Trophoblast cell (in vitro differentiated cells and primary cell): ENCODE data around the gene PDGFD.

Source experiments
- DNase-seq, 2 donors: peaks; one replicate each; pipeline ENCODE4 v3.0.0-alpha.2; 2016
- H2AFZ ChIP-seq: 2 replicates; pipeline ENCODE4 v1.6.1; 2013; ENCODE audit warnings: low read length, moderate library complexity, mild to moderate bottlenecking; ENCODE audit not compliant: insufficient read depth, poor library complexity
- H2AK5ac ChIP-seq: 2 replicates; pipeline ENCODE4 v1.6.1; 2013; ENCODE audit warnings: mild to moderate bottlenecking, low read length
- H2BK120ac ChIP-seq: 2 replicates; pipeline ENCODE4 v1.6.1; 2013; ENCODE audit warnings: low read length, mild to moderate bottlenecking, moderate library complexity; ENCODE audit not compliant: insufficient read depth, poor library complexity
- H2BK12ac ChIP-seq: 2 replicates; pipeline ENCODE4 v1.6.1; 2013; ENCODE audit warnings: mild to moderate bottlenecking, low read length, moderate library complexity
- H2BK5ac ChIP-seq: 2 replicates; pipeline ENCODE4 v1.6.1; 2013; ENCODE audit warnings: low read length, low read depth, moderate library complexity, mild to moderate bottlenecking; ENCODE audit not compliant: poor library complexity
- H3K14ac ChIP-seq: 2 replicates; pipeline ENCODE4 v1.6.1; 2013; ENCODE audit warnings: mild to moderate bottlenecking, low read length
- H3K18ac ChIP-seq: 2 replicates; pipeline ENCODE4 v1.6.1; 2013; ENCODE audit warnings: mild to moderate bottlenecking, low read length
- H3K23ac ChIP-seq: 2 replicates; pipeline ENCODE4 v1.6.1; 2013; ENCODE audit warnings: low read length
- H3K27ac ChIP-seq: 2 replicates; pipeline ENCODE4 v1.5.1; 2013; ENCODE audit warnings: low read depth, mild to moderate bottlenecking, inconsistent platforms, low read length, moderate library complexity
- H3K27me3 ChIP-seq: 2 replicates; pipeline ENCODE4 v1.6.1; 2013; ENCODE audit warnings: inconsistent platforms, mild to moderate bottlenecking, low read length, moderate library complexity; ENCODE audit not compliant: insufficient read depth
- H3K36me3 ChIP-seq, 2 experiments: 1 replicate in 1 of 2; 2 replicates in 1 of 2; pipeline ENCODE4 v1.6.1; 2013; ENCODE audit warnings: low read length in 2 of 2, mild to moderate bottlenecking in 2 of 2, moderate library complexity in 1 of 2; ENCODE audit not compliant: insufficient read depth in 2 of 2, control insufficient read depth in 1 of 2
- H3K4ac ChIP-seq: 2 replicates; pipeline ENCODE4 v1.6.1; 2013; ENCODE audit warnings: low read depth, mild to moderate bottlenecking, low read length, moderate library complexity
- H3K4me1 ChIP-seq, 2 experiments: 1 replicate in 1 of 2; 2 replicates in 1 of 2; pipeline ENCODE4 v1.6.1; 2013; ENCODE audit warnings: low read length in 2 of 2, mild to moderate bottlenecking in 2 of 2, moderate library complexity in 1 of 2; ENCODE audit not compliant: insufficient read depth in 2 of 2, control insufficient read depth in 1 of 2
- H3K4me2 ChIP-seq: 2 replicates; pipeline ENCODE4 v1.6.1; 2013; ENCODE audit warnings: inconsistent platforms, mild to moderate bottlenecking, low read length, moderate library complexity
- H3K4me3 ChIP-seq: 2 replicates; pipeline ENCODE4 v1.5.1; 2013; ENCODE audit warnings: mild to moderate bottlenecking, low read depth, low read length, inconsistent platforms
- H3K79me1 ChIP-seq: one replicate; pipeline ENCODE4 v1.6.1; 2013; ENCODE audit warnings: low read length
- H3K79me2 ChIP-seq: 2 replicates; pipeline ENCODE4 v1.6.1; 2013; ENCODE audit warnings: low read length, mild to moderate bottlenecking; ENCODE audit not compliant: control insufficient read depth, insufficient read depth, poor library complexity
- H3K9ac ChIP-seq: 2 replicates; pipeline ENCODE4 v1.6.1; 2013; ENCODE audit warnings: mild to moderate bottlenecking, low read length
- H3K9me3 ChIP-seq: 2 replicates; pipeline ENCODE4 v1.6.1; 2013; ENCODE audit warnings: low read depth, mild to moderate bottlenecking, control low read depth, inconsistent platforms, low read length; ENCODE audit not compliant: insufficient read depth
- H4K12ac ChIP-seq: 2 replicates; pipeline ENCODE4 v1.6.1; 2013; ENCODE audit warnings: low read depth, mild to moderate bottlenecking, low read length, moderate library complexity
- H4K8ac ChIP-seq: 2 replicates; pipeline ENCODE4 v1.6.1; 2013; ENCODE audit warnings: low read depth, mild to moderate bottlenecking, low read length, moderate library complexity
- H4K91ac ChIP-seq: one replicate; pipeline ENCODE4 v1.6.1; 2013; ENCODE audit warnings: low read depth, mild to moderate bottlenecking, low read length, moderate library complexity
- WGBS: extraction: QIAGEN DNeasy Blood & Tissue Kit; methylation state at CpG from one replicate; pipeline ENCODE4 v1.1.7; 2013; ENCODE audit warnings: missing lambda C conversion rate; ENCODE audit not compliant: insufficient read length, insufficient coverage; ENCODE audit errors: extremely low coverage; 5-methylcytosine and 5-hydroxymethylcytosine counted together

PDGFD gene

GRCh38 chr11:104001561-104002056, 162.3 kb downstream of the PDGFD start:
- Histone ChIP-seq H3K27ac (no peak overlapping the region), H3K79me1 (no peaks in the 10 kb centered on the region), H2BK5ac (no peak overlapping the region), H3K4me2 (no peak overlapping the region), H3K79me2 (no peaks in the 10 kb centered on the region), H3K4me1 (no peaks in the 10 kb centered on the region), H4K12ac (no peak overlapping the region), H4K8ac (no peak overlapping the region), H2AK5ac (no peak overlapping the region), H2AFZ (no peak overlapping the region), H2BK12ac (no peak overlapping the region), H3K9me3 (no peaks in the 10 kb centered on the region), H3K27me3 (no peaks in the 10 kb centered on the region), H3K23ac (no peak overlapping the region), H3K9ac (no peak overlapping the region), H3K36me3 (no peaks in the 10 kb centered on the region), H3K4ac (no peak overlapping the region), H3K4me3 (no peak overlapping the region), H4K91ac (no peak overlapping the region), H3K14ac (no peak overlapping the region), H3K18ac (no peak overlapping the region), H2BK120ac (no peak overlapping the region)
- no peak for DNase-seq
- WGBS = no CpG with 5 or more reads among the region's 3 CpGs

DNA sequence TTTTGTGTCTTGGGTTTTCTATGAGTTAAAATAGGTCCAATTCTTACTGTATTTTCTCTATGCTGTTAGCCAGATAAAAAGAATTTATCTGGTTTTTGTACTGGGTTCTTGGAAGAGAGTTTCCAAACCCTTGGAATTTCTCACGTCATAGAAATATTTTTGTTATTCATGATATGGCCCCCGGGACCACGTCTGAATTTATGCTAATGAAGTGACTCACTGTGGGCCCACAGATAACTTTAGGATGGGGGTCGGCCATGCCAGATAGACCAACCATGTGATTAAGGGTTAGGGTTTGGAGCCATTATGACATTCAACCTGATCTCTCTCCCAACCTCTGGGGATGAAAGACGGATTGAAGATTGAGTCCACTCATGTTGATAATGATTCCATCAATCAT, 163.1 kb downstream of the PDGFD start:
- no peak overlapping the region for H3K9ac ChIP-seq
- H3K4ac ChIP-seq = no peak overlapping the region
- H3K4me2 ChIP-seq = no peak overlapping the region
- no peaks in the 10 kb centered on the region for H3K9me3 ChIP-seq
- no peak overlapping the region for H3K14ac ChIP-seq
- no peak overlapping the region for H2AK5ac ChIP-seq
- no peaks in the 10 kb centered on the region for H3K79me2 ChIP-seq
- no peaks in the 10 kb centered on the region for H3K4me1 ChIP-seq
- H3K4me3 ChIP-seq = no peak overlapping the region
- no peak overlapping the region for H3K18ac ChIP-seq
- no peak overlapping the region for H3K27ac ChIP-seq
- WGBS = no CpG with 5 or more reads among the region's 5 CpGs
- no peaks in the 10 kb centered on the region for H3K79me1 ChIP-seq
- no peak overlapping the region for H2BK120ac ChIP-seq
- H4K12ac ChIP-seq = no peak overlapping the region
- H3K27me3 ChIP-seq = no peaks in the 10 kb centered on the region
- H2BK5ac ChIP-seq = no peak overlapping the region
- H3K36me3 ChIP-seq = no peaks in the 10 kb centered on the region
- no peak overlapping the region for H3K23ac ChIP-seq
- no peak overlapping the region for H4K8ac ChIP-seq
- H4K91ac ChIP-seq = no peak overlapping the region
- H2AFZ ChIP-seq = no peak overlapping the region
- DNase-seq = peak in 1 of 2 donors; percentile 5
- no peak overlapping the region for H2BK12ac ChIP-seq

DNA sequence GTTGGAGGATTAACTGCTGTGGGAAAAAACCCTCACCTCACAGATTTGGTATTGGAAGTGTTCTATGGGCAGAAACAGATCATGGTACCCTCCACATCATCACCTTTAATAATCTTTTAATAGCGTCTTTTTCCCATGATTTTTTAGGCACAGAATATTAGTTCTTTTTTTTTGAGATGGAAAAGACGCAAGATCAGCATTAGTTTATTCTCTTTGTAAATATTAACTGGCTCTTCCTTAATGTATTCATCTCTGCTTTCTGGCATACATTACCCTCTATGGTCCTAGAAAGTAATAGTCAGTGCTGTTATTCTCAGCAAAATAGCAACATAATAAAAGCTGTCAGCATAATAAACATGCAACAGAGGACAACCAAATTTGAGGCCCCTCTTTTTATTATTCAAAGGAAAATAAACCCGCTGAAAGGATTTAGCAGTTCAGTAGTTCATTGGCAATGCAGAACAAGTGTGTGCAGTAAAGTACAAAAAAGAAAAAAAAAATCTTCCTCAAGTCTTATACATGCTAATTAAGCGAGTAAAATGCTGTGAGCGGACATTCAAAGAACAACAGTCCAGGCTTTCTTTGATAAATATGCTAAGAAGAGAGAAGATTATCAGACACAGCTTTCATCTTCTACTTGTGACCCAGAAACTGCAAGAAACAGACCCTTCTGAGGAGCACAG, 165.0 kb downstream of the PDGFD start:
- Histone ChIP-seq H4K91ac (no peak overlapping the region), H3K23ac (no peak overlapping the region), H3K27ac (no peak overlapping the region), H4K12ac (no peak overlapping the region), H3K79me2 (no peaks in the 10 kb centered on the region), H3K27me3 (no peaks in the 10 kb centered on the region), H3K18ac (no peak overlapping the region), H2BK12ac (no peak overlapping the region), H3K9me3 (no peaks in the 10 kb centered on the region), H3K4me3 (no peak overlapping the region), H3K79me1 (no peaks in the 10 kb centered on the region), H3K9ac (no peak overlapping the region), H2BK5ac (no peak overlapping the region), H3K36me3 (no peaks in the 10 kb centered on the region), H2AFZ (no peak overlapping the region), H3K4ac (no peak overlapping the region), H3K14ac (no peak overlapping the region), H2BK120ac (no peak overlapping the region), H3K4me1 (no peaks in the 10 kb centered on the region), H4K8ac (no peak overlapping the region), H2AK5ac (no peak overlapping the region), H3K4me2 (no peak overlapping the region)
- WGBS = no CpG with 5 or more reads among the region's 5 CpGs
- DNase-seq = no peak

DNA sequence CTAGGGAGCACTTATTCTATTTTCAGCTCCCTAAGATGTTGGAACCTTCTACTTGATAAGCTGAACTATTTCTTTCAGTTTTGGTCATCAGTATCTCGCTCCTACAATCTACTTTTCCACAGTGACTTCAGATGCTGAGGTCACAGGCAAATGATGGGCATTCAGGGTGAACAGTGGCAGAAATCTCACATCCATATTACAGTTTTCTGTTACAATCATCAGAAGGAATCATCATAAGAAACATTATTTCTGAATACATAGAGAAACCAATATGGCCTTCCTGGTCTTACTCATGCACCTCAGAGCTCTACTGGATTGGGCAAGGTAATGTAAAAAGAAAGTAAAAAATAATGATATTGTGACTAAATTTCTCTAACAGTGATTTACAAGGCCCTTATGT, 166.9 kb downstream of the PDGFD start:
- no peak for DNase-seq
- Histone ChIP-seq H3K23ac (no peak overlapping the region), H4K12ac (no peak overlapping the region), H2BK12ac (no peak overlapping the region), H3K79me2 (no peaks in the 10 kb centered on the region), H3K18ac (no peak overlapping the region), H2AFZ (no peak overlapping the region), H4K91ac (no peak overlapping the region), H3K9ac (no peak overlapping the region), H3K9me3 (no peaks in the 10 kb centered on the region), H2AK5ac (no peak overlapping the region), H2BK5ac (no peak overlapping the region), H3K79me1 (no peaks in the 10 kb centered on the region), H3K4me3 (no peak overlapping the region), H3K27me3 (no peaks in the 10 kb centered on the region), H3K14ac (no peak overlapping the region), H3K4me2 (no peak overlapping the region), H3K4ac (no peak overlapping the region), H3K27ac (no peak overlapping the region), H4K8ac (no peak overlapping the region), H3K4me1 (no peaks in the 10 kb centered on the region), H2BK120ac (no peak overlapping the region), H3K36me3 (no peaks in the 10 kb centered on the region)
- no CpG with 5 or more reads among the region's 1 CpG for WGBS
